MCF 10A (cell line): ENCODE measurements around the gene RNF11. TPM values are rescaled to one million over a fixed set of nuclear protein-coding genes. Genes with fewer than 3 reads are reported as not detected.

Experiments
- BruUV-seq: library from RNA; stranded (reverse); fragments of 400-500 nt; replicated peaks from 2 replicates; lab custom pipeline; 2021; lab: Mats Ljungman, UMichigan
- CTCF ChIA-PET: fragments of 300-600 bp; sonication (Branson Sonifier 250); formaldehyde crosslinking; extraction: SDS; loops from one replicate; lab custom pipeline; 2021; ENCODE audit warnings: antibody characterized with exemption, inconsistent platforms; lab: Yijun Ruan, JAX
- POLR2A ChIA-PET: fragments of 300-600, 350-650 bp; sonication (Branson Sonifier 250); formaldehyde crosslinking; extraction: SDS; loops from one replicate; lab custom pipeline; 2020; ENCODE audit warnings: antibody characterized with exemption, inconsistent platforms; lab: Yijun Ruan, JAX
- DNase-seq: peaks from one replicate; pipeline ENCODE4 v3.0.0-alpha.2; 2018; ENCODE audit not compliant: unreplicated experiment
- H3K27ac Mint-ChIP-seq: one replicate; pipeline ENCODE4 v1.8.0; 2022; ENCODE audit warnings: mild to moderate bottlenecking, low read depth, mixed read lengths; ENCODE audit not compliant: unreplicated experiment
- H3K27me3 Mint-ChIP-seq: one replicate; pipeline ENCODE4 v1.8.0; 2022; ENCODE audit warnings: mixed read lengths; ENCODE audit not compliant: insufficient read depth, unreplicated experiment
- H3K36me3 Mint-ChIP-seq: one replicate; pipeline ENCODE4 v1.8.0; 2022; ENCODE audit warnings: mild to moderate bottlenecking, moderate library complexity, mixed read lengths; ENCODE audit not compliant: insufficient read depth, unreplicated experiment
- H3K4me1 Mint-ChIP-seq: one replicate; pipeline ENCODE4 v1.8.0; 2022; ENCODE audit warnings: mixed read lengths; ENCODE audit not compliant: insufficient read depth, unreplicated experiment
- H3K4me3 Mint-ChIP-seq: one replicate; pipeline ENCODE4 v1.8.0; 2022; ENCODE audit warnings: mild to moderate bottlenecking, moderate library complexity, mixed read lengths; ENCODE audit not compliant: unreplicated experiment
- H3K9me3 Mint-ChIP-seq: one replicate; pipeline ENCODE4 v1.8.0; 2022; ENCODE audit warnings: mixed read lengths; ENCODE audit not compliant: unreplicated experiment
- intact Hi-C: fragments of 100-400 bp; cut with micrococcal nuclease; formaldehyde crosslinking; loops from 2 replicates; pipeline ENCODE4 v1.14.1; 2022
- total RNA-seq: library from RNA; stranded (reverse); gene quantifications from 2 replicates; pipeline ENCODE4 v1.2.3, GENCODE V29; 2022
- TF ChIP-seq, protein P1 (sequence below): fragments of 200-600 bp; IDR thresholded peaks from one replicate; pipeline ENCODE4 v1.8.0; 2022; ENCODE audit warnings: antibody characterized with exemption, mild to moderate bottlenecking; ENCODE audit not compliant: unreplicated experiment

The RNF11 gene
- total RNA-seq, 1 experiment from 2014 or later: 73.1 TPM

DNA sequence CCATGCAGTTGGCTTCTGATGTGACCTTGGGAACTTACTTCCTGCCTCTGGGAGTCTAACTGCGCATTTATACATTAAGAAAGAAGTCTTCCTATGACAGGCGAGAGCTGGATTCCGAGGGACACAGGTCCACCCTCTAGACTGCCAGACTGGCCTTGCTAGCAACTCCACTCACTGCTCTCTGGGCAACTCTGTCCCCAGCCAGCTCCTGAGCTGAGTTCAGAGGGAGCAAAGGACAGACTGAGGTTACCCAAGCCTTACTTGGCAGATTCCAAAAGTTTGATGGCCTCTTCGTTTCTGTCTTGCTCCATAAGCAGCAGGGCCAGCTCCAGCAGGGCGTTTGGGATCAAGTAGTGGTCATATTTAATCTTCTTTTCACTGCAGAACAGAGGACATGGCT is 52.5 kb downstream of the RNF11 start:
- Mint-ChIP-seq H3K4me3 (no peak overlapping the region), H3K27ac (no peak overlapping the region), H3K4me1 (no peaks in the 10 kb centered on the region), H3K36me3 (no peaks in the 10 kb centered on the region), H3K27me3 (no peaks in the 10 kb centered on the region), H3K9me3 (no peaks in the 10 kb centered on the region)
- TF ChIP-seq, protein P1, sequence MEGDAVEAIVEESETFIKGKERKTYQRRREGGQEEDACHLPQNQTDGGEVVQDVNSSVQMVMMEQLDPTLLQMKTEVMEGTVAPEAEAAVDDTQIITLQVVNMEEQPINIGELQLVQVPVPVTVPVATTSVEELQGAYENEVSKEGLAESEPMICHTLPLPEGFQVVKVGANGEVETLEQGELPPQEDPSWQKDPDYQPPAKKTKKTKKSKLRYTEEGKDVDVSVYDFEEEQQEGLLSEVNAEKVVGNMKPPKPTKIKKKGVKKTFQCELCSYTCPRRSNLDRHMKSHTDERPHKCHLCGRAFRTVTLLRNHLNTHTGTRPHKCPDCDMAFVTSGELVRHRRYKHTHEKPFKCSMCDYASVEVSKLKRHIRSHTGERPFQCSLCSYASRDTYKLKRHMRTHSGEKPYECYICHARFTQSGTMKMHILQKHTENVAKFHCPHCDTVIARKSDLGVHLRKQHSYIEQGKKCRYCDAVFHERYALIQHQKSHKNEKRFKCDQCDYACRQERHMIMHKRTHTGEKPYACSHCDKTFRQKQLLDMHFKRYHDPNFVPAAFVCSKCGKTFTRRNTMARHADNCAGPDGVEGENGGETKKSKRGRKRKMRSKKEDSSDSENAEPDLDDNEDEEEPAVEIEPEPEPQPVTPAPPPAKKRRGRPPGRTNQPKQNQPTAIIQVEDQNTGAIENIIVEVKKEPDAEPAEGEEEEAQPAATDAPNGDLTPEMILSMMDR: no peak
- CTCF ChIA-PET: interaction anchor here (0.6 to 3.9 kb wide), 5 partner anchors 8 to 97 kb away, joined by 3 to 22 read pairs (median 3); no protein-coding TSS in a partner anchor
- POLR2A ChIA-PET: no interaction called here
- intact Hi-C loops: no loop called here
- no peak for DNase-seq
- no TSS peak for BruUV-seq

DNA sequence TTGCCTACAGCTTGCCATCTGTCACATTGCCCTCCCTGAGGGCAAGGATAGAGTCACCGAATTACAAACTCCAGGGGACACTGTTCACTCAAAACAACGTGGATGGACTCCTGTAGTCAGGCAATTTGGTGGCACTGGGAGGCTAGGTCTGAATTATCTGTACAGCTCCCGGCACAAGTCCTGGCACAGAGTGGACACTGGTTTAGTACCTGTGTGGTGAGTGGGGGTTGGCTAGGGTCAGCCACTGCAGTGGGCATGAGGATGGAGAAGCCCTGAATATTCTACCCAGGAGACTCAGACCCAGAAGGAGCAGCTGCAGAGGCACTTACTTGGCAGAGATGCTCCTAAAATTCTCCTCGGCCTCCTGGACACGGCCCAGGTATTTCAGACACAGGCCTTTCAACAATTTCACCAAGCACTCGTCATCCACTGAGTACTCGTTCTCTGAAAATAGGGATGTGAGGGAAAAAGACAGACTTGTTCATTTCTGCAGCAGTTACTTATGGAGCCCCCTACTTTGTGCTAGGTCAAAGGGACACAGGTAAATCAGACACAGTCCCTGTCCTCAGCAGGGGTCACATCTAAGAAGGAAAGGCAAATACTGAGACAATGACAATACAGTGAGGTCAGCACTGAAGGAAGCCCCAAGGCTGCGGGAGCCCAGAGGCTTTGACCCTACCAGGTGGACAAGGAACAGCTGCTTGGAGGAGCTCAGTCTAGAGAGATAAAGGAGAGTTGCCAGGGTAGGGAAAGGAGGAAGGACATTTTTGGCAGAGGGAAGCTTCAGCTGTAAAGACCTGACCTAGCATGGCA is 53.8 kb downstream of the RNF11 start:
- DNase-seq: no peak
- TF ChIP-seq, protein P1: no peak
- H3K4me3 Mint-ChIP-seq: no peak overlapping the region
- intact Hi-C loops: loop anchor here (10.0 kb wide), 3 partner anchors 55 to 925 kb away; partner anchors contain the start of gene RNF11
- no peaks in the 10 kb centered on the region for H3K4me1 Mint-ChIP-seq
- no TSS peak for BruUV-seq
- no peaks in the 10 kb centered on the region for H3K36me3 Mint-ChIP-seq
- POLR2A ChIA-PET: no interaction called here
- no peak overlapping the region for H3K27ac Mint-ChIP-seq
- H3K27me3 Mint-ChIP-seq: no peaks in the 10 kb centered on the region
- CTCF ChIA-PET: no interaction called here
- no peaks in the 10 kb centered on the region for H3K9me3 Mint-ChIP-seq

DNA sequence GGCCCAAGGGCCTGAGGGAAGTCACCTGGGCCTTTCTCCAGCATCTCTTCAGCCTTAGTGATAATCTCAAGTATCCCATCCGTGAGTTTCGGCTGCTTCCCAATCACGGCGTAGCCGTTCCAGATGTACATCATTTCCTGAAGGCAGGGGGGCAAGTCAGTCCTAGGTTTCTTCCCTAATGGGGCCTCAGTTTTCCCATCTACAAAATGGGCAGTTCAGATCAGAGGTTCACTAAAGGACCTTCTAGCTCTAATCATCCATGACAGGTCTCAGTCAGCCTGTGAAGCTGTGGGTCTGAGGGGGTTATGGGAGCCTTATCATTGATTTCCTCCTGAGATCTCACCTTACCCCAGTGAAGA is 54.4 kb downstream of the RNF11 start:
- CTCF ChIA-PET: no interaction called here
- no peaks in the 10 kb centered on the region for H3K4me1 Mint-ChIP-seq
- POLR2A ChIA-PET: no interaction called here
- H3K36me3 Mint-ChIP-seq: no peaks in the 10 kb centered on the region
- H3K27ac Mint-ChIP-seq: no peak overlapping the region
- intact Hi-C loops: loop anchor here (10.0 kb wide), 3 partner anchors 56 to 926 kb away; partner anchors contain the start of gene RNF11
- TF ChIP-seq, protein P1: no peak
- BruUV-seq: no TSS peak
- DNase-seq: no peak
- no peaks in the 10 kb centered on the region for H3K27me3 Mint-ChIP-seq
- H3K9me3 Mint-ChIP-seq: no peaks in the 10 kb centered on the region
- no peak overlapping the region for H3K4me3 Mint-ChIP-seq

DNA sequence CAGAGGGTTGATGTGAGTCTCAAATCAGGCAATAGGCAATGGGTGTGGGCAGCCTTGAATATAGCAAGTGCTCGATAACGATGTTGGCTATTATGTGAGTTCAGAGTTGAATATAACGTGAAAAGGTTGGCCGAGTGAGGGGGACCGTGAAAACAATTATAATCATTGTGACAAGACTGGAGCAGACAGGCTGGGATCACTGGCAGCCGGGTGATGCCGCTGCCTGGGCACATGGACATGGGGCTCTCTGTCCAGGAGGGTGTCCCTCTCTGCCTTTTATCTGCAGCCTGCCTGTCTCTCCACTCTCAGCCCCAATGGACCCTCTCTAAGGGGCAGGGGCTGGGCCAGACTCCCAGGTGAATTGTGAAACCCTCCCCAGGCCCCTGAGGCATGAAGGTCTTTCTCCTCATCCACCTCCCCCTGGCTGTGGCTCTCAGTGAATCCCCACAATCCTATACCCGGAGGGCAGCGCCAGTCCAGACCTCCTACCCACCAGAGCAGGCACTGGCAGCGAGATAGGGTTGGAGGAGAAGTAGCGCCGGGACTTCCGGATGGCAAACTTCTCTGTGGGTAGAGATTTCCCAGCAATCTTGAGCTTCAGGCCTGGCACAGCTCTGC is 57.9 kb downstream of the RNF11 start:
- Mint-ChIP-seq H3K4me3 (no peak overlapping the region), H3K36me3 (no peaks in the 10 kb centered on the region), H3K27me3 (no peaks in the 10 kb centered on the region), H3K27ac (no peak overlapping the region), H3K4me1 (peaks cover 13% of the 10 kb centered on the region), H3K9me3 (no peaks in the 10 kb centered on the region)
- TF ChIP-seq, protein P1: no peak
- intact Hi-C loops: loop anchor here (10.0 kb wide), 3 partner anchors 59 to 929 kb away; partner anchors contain the start of gene RNF11
- POLR2A ChIA-PET: interaction anchor here (0.6 kb wide), 1 partner anchor 61 kb away, joined by 5 read pairs; no protein-coding TSS in a partner anchor
- no peak for DNase-seq
- CTCF ChIA-PET: interaction anchor here (1.1 to 3.5 kb wide), 4 partner anchors 11 to 364 kb away, joined by 3 to 18 read pairs (median 4); no protein-coding TSS in a partner anchor
- no TSS peak for BruUV-seq
